Thyroid gland (tissue), 4 donors: ENCODE measurements around the gene EHD2.

ENCODE experiments used
- POLR2A ChIP-seq, 2 donors: fragments of 450-650 bp; IDR thresholded peaks; one replicate each; pipeline ENCODE4 v1.6.1; 2017; ENCODE audit warnings: antibody characterized with exemption in 2 of 2, mild to moderate bottlenecking in 2 of 2, moderate library complexity in 1 of 2
- TF ChIP-seq, protein P1 (sequence below), 6 experiments: fragments of 200-600 bp in 3 of 6; fragments of 450-650 bp in 3 of 6; sonication (generic) in 3 of 6; IDR thresholded peaks; one replicate each; pipeline ENCODE4 v1.5.1; 2016 to 2019; ENCODE audit warnings: antibody characterized with exemption in 6 of 6, mild to moderate bottlenecking in 2 of 6, inconsistent platforms in 1 of 6, moderate library complexity in 1 of 6

DNA sequence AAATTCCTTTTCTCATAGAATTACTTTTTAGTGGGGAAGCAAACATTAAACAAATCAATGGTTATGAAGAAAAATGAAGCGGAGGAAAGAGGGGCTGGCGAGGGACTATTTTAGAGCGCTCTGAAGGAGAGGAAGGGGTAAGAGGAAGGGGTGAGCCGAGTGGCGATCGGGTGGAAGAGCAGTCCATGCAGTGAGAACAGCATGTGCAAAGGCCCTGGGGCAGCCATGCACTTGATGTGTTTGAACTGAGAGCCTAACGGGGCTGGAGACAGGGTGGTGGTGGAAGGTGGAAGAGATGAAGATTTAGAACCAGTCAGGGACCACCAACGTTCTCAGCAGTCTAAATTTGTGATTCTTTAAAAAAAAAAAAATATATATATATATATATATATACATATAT lies 17.7 kb downstream of the EHD2 start:
- TF ChIP-seq POLR2A (IDR thresholded peaks at IDR 0.05): no peak
- TF ChIP-seq, protein P1, sequence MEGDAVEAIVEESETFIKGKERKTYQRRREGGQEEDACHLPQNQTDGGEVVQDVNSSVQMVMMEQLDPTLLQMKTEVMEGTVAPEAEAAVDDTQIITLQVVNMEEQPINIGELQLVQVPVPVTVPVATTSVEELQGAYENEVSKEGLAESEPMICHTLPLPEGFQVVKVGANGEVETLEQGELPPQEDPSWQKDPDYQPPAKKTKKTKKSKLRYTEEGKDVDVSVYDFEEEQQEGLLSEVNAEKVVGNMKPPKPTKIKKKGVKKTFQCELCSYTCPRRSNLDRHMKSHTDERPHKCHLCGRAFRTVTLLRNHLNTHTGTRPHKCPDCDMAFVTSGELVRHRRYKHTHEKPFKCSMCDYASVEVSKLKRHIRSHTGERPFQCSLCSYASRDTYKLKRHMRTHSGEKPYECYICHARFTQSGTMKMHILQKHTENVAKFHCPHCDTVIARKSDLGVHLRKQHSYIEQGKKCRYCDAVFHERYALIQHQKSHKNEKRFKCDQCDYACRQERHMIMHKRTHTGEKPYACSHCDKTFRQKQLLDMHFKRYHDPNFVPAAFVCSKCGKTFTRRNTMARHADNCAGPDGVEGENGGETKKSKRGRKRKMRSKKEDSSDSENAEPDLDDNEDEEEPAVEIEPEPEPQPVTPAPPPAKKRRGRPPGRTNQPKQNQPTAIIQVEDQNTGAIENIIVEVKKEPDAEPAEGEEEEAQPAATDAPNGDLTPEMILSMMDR (IDR thresholded peaks at IDR 0.05): no peak
